ENCODE data around the gene ZNF740.
"Not testable (repeated sequence)": the region's sequence is repeated elsewhere in the genome, so short reads cannot be mapped to it uniquely, and the experiment has no call there.

Gene ZNF740

DNA sequence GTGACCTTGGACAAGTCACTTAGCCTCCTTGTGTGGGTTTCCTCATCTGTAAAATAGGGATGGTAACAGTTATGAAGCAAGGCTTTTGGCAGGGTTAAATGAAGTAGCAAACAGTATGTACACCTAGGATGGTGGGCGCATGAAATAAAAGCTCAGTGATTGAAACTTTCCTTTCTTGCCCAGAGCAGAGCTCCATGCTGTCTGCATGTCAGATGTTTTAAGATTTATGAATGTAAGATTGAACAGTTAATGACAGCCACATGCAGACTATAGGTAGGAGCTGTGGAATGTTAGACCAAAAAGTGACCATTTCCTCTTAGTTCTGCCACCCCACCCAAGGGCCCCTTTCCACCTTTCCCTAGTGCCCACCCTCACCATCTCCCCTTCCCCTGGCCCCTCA is 14.5 kb downstream of the ZNF740 start:
- no peak for DNase-seq

- DNase-seq = no peak
Measured at GRCh38 chr12:53195516-53196420, 15.2 kb downstream of the ZNF740 start.

- DNase-seq = no peak
Measured at GRCh38 chr12:53196486-53196885, 16.0 kb downstream of the ZNF740 start.

GRCh38 chr12:53197011-53197640 is 16.6 kb downstream of the ZNF740 start:
- no peak for DNase-seq

DNA sequence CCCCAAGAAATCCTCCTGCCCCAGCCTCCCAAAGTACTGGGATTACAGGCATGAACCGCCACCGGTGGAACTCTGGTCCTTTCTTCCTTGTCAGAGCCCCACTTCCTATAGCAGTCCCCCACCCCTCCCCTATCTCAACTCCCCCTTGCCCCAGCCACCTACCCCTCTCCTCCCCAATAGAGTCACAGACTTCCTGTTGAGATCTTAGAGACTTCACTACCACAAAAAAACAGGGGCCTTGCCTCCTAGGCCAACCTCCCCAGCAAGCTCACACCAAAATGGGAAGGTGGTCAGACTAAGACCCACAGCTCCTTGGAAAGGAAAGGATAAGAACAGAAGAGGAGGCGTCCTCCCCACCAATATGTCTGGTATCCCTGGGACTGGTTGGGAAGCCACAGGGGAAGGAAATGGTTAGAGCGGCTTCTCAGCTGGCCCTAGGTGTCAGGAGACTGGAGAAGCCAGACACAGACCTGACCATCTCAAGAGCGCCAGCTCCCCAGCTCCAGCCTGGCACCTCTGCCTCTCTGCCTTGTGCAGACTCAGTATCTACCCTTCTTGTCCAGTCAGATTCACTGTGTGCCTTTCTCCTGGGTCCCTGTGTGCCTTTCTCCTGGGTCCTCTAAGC is 18.1 kb downstream of the ZNF740 start:
- no peak for DNase-seq

DNA sequence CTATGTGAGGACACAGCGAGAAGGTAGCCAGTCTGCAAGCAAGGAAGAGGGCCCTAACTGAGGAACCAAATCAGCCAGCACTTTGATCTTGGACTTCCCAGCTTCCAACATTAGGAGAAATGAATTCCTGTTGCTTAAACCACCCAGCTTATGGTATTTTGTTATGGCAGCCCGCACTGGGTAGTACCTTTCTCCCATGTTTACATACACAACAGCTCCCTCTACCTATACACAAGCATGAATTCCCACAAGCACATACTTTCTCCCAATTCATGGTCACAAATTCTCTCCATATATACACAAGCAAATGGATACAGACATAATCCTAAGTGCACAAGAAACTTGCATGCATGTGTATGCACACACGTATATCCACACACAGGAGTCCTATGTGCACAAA is 19.2 kb downstream of the ZNF740 start:
- no peak for DNase-seq

DNA sequence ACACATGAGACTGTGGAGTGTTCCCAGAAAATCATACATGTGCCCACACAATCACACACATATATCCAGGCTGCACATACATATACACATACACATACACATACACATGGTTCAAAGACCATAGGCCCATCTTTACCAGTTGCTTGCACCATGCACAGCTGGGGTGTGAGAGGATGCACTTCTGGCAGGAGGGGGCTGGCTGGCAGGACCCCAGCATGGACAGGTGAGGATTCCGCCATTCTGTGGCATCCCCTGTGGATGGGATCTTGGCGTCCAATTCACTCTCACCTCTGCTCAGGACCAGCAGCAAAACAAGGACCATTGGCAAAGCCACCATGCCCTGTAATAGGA is 19.6 kb downstream of the ZNF740 start:
- no peak for DNase-seq

GRCh38 chr12:53200458-53201176 is 20.1 kb downstream of the ZNF740 start:
- no peak for DNase-seq

DNA sequence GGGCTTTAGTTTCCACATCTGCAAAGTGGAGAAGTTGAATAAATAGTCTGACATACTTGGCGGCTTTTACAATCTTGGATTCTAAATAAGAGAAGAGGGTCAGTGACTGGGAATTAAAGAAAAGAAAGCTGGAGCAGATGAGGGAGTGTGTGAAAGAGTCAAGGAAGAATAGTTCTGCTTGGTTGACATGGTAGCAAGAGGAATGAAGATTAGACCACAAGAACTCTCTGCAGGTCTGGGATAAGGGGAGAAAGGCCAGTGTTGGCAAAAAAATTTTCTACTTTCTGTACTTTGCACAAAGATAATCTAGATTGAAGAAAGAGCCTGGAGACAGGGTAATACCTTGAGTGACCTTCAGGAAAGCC is 20.6 kb downstream of the ZNF740 start:
- no peak for DNase-seq

- DNase-seq = no peak
Measured at GRCh38 chr12:53201639-53202038, 21.1 kb downstream of the ZNF740 start.

DNA sequence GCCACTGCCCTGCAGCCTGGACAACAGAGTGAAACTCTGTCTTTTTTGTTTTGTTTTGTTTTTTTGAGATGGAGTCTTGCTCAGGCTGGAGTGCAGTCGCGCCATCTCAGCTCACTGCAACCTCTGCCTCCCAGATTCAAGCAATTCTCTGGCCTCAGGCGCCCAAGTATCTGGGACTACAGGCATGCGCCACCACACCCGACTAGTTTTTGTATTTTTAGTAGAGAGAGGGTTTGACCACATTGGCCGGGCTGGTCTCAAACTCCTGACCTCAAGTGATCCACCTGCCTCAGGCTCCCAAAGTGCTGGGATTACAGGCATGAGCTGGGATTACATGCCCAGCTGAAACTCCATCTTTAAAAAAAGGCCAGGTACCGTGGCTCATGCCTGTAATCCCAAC is 21.8 kb downstream of the ZNF740 start:
- not testable (repeated sequence) for DNase-seq

DNA sequence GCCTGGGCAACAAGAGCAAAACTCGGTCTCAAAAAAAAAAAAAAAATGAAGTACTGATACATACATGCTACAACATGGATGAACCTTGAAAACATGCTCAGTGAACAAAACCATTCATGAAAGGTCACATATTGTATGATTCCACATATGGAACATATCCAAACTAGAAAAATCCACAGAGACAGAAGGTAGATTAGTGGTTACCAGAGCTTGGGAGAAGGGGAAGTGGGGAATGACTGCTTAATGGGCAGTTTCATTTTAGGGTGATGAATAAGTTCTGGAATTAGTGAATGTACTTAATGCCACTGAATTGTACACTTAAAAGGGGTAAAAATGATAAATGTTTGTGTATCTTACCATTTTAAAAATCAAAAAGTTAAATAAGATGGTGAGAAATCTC is 23.8 kb downstream of the ZNF740 start:
- DNase-seq = no peak

GRCh38 chr12:53205747-53206419 is 25.4 kb downstream of the ZNF740 start:
- DNase-seq = no peak

- DNase-seq = no peak
Measured at GRCh38 chr12:53207042-53207441, 26.5 kb downstream of the ZNF740 start, which contains the start of gene ITGB7. TSS of gene ITGB7 (minus strand) at chr12:53207251. CDS start at chr12:53200443, 6,808 bp downstream.

DNA sequence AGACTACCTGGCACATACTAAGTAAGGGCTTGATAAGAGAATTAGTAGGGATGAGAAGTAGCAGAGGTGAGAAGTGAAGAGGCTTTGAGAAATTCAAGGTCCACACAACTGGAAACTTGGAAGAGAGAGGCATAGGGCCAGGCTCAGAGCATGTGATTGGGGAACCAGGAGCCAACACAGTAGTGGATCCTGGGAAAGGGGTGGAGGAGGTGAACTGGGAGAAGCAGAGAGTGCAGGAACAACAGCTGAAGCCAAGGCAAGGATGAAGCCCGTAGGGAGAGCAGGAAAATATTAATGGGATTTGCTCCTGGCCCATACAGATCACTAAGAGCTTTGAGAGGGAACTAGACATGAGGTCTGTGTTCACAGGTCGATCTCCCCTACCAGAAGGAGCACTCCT is 27.9 kb downstream of the ZNF740 start:
- no peak for DNase-seq

DNA sequence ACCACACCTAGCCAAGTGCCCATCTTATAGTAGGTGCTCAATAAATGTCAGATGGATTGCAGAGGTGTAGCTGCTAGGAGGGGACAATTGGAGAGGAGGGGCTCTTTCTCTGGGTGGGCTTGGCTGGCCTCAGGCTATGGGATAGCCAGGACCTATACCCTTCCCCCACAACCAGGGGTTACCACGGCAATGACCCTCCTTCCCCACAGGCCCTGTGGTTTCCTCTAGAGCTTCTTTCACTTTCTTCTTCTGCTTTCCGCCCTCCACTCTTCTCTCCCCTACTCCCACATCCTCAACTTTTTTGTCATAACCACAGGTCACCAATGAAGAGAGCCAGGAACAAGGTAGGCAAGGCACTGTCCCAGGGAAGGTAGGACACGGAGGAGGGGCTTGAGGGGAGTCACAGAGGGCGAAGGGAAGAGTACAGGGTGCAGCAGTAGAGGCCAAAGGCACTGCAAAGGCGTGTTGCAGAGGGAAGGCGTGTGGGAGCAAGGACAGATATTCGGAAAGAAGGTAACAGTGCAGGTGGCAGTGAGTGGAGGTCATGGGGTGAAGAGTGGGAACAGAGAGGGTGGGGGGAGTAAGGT is 28.4 kb downstream of the ZNF740 start:
- no peak for DNase-seq

- no peak for DNase-seq
Measured at GRCh38 chr12:53210843-53211242, 30.3 kb downstream of the ZNF740 start.

DNA sequence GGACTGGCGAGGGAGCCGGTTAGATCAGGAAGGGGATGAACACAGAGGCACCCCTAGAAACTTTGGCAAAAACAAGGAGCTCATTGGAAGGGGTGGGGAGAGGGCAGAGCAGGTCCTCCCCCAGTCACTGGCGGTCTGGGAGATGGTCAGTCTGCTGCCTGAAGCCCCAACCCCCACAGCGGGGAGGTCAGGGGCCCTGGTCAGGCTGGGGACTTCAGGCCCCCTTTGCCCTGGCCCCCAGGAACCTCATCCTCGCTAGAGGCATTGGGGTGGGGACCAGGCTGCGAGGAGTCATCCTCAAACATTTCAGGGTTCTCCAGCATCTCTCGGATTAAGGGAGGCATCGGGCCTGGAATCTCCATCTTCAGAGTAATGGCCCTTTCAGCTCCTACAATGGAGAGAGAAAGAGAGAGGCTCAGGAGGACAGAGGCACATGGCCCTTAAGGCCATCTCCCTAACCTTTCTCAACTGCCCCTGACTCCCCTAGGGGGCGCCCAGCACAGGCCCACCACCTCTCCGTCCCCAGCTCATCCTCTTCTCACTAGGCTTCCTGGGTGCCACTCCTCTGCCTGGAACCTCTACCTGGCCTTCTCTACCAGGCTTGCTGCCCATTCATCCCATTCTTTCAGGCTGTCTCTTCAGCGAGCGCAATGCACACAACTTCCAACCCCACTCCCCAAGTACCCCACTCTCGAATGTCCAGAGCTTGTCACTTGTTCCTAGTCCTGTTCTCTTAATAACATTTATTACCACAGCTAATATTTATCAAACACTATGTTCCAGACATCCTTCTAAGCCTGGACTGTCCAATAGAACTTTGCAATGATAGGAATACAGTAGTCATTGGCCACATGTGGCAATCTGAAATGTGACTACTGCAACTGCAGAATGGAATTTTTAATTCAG is 31.2 kb downstream of the ZNF740 start:
- DNase-seq = no peak

DNA sequence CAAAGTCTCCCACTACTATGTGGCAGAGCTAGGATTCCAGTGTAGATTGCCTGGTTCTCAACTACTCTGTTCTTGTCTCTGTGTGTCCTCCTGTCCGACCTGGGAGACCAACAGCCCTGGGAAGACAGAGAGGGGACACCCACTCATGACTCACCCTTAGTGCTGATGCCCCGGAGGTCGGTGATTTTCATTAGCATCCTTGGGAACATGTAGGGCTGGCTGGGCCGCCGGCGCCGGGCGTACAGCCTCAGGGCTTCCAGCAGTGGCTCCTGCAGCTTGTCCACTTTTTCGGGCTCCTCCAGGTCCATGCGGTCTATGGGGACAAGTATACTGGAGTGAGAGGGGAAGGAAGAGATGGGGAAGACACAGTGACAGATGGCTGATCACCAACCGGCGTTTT is 32.4 kb downstream of the ZNF740 start:
- DNase-seq = no peak

DNA sequence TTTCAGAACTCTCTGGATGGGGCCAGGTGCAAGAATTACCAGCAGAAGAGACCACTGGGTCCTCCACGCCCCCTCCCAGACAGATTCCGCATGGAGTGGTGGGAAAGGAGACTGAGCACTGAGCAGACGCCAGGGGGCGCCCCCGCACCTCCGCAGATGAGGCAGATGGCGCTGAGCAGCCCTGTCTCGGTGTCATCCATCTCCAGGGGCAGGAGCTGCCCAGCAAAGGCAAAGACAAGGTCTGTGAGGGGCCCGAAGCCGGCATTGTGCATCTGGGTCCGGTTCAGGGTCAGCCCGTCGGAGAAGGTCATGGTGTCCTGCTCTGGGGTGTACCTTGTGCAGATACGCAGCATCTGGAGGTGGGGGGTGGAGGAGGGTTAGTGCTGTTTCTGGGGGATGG is 32.8 kb downstream of the ZNF740 start:
- DNase-seq = peak in 51 of 56 donors; percentile 23 to 91 (median 73)

All from nucleus accumbens (tissue), 56 donors.